NT2/D1 (cell line): ENCODE results near the gene CHI3L2.

Experiments
- DNase-seq: peaks from one replicate; pipeline ENCODE4 v3.0.0-alpha.2; 2011; ENCODE audit warnings: low read depth, low spot score
- H3K27me3 ChIP-seq: 2 replicates; pipeline ENCODE4 v1.6.0; 2011; ENCODE audit warnings: mild to moderate bottlenecking; ENCODE audit not compliant: insufficient read length, insufficient read depth
- H3K36me3 ChIP-seq: 2 replicates; pipeline ENCODE4 v1.6.1; 2011; ENCODE audit warnings: mild to moderate bottlenecking, low read length, mixed read lengths; ENCODE audit not compliant: insufficient read depth, insufficient read length
- H3K4me1 ChIP-seq: 2 replicates; pipeline ENCODE4 v1.5.1; 2011; ENCODE audit not compliant: insufficient read depth, insufficient read length
- H3K4me3 ChIP-seq: 2 replicates; pipeline ENCODE4 v1.5.1; 2011; ENCODE audit warnings: low read depth; ENCODE audit not compliant: insufficient read length
- H3K9ac ChIP-seq: 2 replicates; pipeline ENCODE4 v1.6.0; 2011; ENCODE audit warnings: low read depth; ENCODE audit not compliant: insufficient read length
- H3K9me3 ChIP-seq: 2 replicates; pipeline ENCODE4 v1.5.1; 2011; ENCODE audit warnings: mild to moderate bottlenecking, low read length; ENCODE audit not compliant: insufficient read depth
- SUZ12 ChIP-seq: IDR thresholded peaks from 2 replicates; pipeline ENCODE4 v1.6.1; 2011; ENCODE audit not compliant: insufficient read length, insufficient read depth; ENCODE audit errors: extremely low read depth
- YY1 ChIP-seq: IDR thresholded peaks from 2 replicates; pipeline ENCODE4 v1.6.1; 2011; ENCODE audit not compliant: insufficient read length, insufficient read depth
- ZNF274 ChIP-seq: IDR thresholded peaks from 2 replicates; pipeline ENCODE4 v1.6.1; 2011; ENCODE audit warnings: mild to moderate bottlenecking, low read depth, low read length

The CHI3L2 gene, protein sequence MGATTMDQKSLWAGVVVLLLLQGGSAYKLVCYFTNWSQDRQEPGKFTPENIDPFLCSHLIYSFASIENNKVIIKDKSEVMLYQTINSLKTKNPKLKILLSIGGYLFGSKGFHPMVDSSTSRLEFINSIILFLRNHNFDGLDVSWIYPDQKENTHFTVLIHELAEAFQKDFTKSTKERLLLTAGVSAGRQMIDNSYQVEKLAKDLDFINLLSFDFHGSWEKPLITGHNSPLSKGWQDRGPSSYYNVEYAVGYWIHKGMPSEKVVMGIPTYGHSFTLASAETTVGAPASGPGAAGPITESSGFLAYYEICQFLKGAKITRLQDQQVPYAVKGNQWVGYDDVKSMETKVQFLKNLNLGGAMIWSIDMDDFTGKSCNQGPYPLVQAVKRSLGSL

DNA sequence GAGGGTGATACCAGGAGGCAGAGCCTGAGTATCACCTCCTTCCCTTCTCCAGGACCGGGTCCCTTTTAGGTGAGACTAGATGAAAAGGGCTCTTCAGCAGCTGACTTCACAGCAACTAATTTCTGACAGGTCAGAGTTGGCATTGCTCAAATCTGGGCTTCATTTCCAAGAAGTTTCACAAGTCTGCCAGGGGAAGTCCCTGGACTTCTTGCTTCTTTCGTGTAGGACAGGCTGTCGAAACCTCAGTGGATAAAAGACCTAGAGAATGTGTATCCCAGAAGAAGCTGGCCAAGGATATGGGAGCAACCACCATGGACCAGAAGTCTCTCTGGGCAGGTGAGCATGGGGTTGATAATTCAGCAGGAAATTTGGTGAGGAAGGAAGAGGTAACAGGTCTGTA lies at the start of gene CHI3L2:
TSS of gene CHI3L2 (plus strand) at position 280 of the 400 bp plus-strand sequence. CDS start at position 297, 17 bp downstream.
- H3K36me3 ChIP-seq: no peaks in the 10 kb centered on the region
- no peak for TF ChIP-seq YY1
- TF ChIP-seq SUZ12: no peak
- TF ChIP-seq ZNF274: no peak
- no peak within 1 kb of the TSS for H3K4me3 ChIP-seq
- 0 out of 2 replicates have a peak, but pooled peaks cover 2% of the 10 kb centered on the region for H3K9me3 ChIP-seq
- no peaks in the 10 kb centered on the region for H3K27me3 ChIP-seq
- DNase-seq: no peak
- peaks cover 2% of the 10 kb centered on the region for H3K4me1 ChIP-seq
- no peak within 1 kb of the TSS for H3K9ac ChIP-seq

DNA sequence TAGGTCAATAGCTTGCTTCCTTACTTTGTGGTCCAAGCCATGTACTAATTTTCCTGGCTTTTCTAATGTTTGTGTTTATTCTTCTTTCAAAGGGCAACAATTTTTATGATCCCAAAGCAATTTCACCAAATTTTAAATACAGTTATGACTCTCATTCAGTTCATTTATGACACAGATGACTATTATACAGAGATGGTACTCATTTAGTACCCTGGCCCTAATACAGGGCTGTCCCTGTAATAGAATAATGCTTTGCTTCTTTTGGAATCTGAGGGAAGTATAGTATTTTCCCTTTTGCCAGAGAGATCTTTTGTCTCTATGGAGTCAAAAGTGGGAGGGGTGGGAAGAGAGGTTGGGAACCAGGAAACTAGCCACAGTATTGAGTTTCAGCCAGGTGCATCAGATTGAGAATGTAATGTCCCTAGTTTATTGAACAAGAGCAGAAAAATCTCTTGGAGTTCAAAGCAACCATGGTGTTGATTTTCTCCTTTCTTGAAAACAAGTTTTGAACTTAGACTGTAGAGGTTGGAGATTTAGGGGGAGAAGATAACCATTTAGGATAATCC lies 47.5 kb upstream of the CHI3L2 start:
- Histone ChIP-seq H3K27me3 (no peaks in the 10 kb centered on the region), H3K36me3 (peaks cover 33% of the 10 kb centered on the region), H3K4me3 (no peak overlapping the region), H3K9me3 (no peaks in the 10 kb centered on the region), H3K4me1 (no peaks in the 10 kb centered on the region), H3K9ac (no peak overlapping the region)
- no peak for DNase-seq
- no peak for TF ChIP-seq YY1
- no peak for TF ChIP-seq ZNF274
- TF ChIP-seq SUZ12: no peak

DNA sequence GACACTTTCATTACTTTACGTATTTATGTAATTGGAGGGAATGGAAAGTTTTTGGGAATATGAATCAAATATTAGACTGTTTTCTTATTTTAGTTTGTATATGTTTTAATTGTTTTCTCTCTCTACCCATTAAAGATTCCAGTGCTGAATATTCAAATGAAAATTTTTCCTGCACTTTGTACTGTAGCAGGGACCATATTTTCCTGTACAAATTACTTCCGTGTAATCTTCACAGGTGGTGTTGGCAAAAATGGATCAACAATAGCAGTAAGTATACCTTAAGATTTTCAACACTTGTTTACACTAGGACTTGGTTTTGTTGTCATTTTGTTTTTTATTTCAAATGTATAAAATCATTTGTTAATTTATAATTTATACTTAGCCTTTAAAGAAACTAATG lies 45.5 kb upstream of the CHI3L2 start:
- no peak for DNase-seq

DNA sequence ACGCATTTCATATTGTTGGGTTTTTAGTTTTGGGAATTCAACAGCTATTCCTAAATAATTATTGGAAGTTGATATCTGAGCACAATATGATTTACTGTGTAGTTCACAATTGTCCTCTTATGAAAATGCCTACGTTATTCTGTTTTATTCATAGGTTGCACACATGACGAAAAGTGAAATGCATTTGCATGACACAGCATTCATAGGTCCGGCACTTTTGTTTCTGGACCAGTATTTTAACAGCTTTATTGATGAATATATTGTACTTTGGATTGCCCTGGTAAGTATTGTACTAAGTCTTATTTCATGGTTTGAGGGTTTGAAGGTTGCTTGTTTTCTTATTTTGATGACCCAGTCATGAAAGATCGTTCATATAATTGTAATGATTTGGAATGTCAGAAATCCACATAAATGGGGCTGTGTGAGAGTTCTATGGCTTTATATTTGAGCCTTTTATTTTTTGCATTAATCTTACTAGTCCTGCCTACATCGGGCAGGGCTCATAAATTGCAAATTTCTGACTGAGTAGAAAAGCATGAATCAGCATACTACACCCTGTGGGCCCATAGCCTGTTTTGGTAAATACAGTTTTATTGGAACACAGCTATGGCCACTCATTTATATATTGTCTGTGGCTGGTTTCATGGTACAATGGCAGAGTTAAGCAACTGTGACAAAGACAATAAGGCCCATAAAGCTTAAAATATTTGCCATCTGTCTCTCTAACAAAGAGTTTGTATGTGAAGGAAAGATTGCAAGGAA lies 44.0 kb upstream of the CHI3L2 start:
- Histone ChIP-seq H3K4me1 (no peaks in the 10 kb centered on the region), H3K9me3 (no peaks in the 10 kb centered on the region), H3K36me3 (peaks cover 50% of the 10 kb centered on the region), H3K4me3 (no peak overlapping the region), H3K27me3 (no peaks in the 10 kb centered on the region), H3K9ac (no peak overlapping the region)
- DNase-seq: no peak
- TF ChIP-seq SUZ12 (no peak), ZNF274 (no peak), YY1 (no peak)

More for the DNA sequence above, 45.5 kb upstream of the CHI3L2 start:
- H3K9ac ChIP-seq: no peak overlapping the region
- H3K4me1 ChIP-seq: no peaks in the 10 kb centered on the region
- no peak overlapping the region for H3K4me3 ChIP-seq
- no peaks in the 10 kb centered on the region for H3K9me3 ChIP-seq
- peaks cover 40% of the 10 kb centered on the region for H3K36me3 ChIP-seq
- no peaks in the 10 kb centered on the region for H3K27me3 ChIP-seq
- no peak for TF ChIP-seq SUZ12
- TF ChIP-seq ZNF274: no peak
- TF ChIP-seq YY1: no peak

DNA sequence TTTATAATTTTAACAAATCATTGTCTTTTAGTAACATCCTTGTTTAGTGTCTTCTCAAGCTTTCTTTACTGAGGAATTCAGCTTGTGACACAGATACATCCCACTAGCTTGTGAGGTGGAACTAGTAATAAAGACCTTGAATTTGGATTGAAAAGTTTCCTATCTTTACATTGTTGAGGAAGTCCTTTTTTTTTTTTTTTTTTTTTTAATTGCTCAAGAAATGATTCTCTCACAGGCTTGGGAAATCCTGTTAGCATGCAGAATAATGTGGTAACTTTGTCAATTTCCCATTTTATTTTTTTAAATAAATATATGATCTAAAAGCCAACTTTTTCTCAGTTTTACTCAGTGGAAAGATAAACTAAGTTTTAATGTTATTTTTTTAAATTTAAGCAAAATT lies 42.9 kb upstream of the CHI3L2 start:
- TF ChIP-seq SUZ12 (no peak), YY1 (no peak), ZNF274 (no peak)
- Histone ChIP-seq H3K9me3 (no peaks in the 10 kb centered on the region), H3K36me3 (peaks cover 50% of the 10 kb centered on the region), H3K4me3 (no peak overlapping the region), H3K9ac (no peak overlapping the region), H3K4me1 (no peaks in the 10 kb centered on the region), H3K27me3 (no peaks in the 10 kb centered on the region)
- DNase-seq: no peak

DNA sequence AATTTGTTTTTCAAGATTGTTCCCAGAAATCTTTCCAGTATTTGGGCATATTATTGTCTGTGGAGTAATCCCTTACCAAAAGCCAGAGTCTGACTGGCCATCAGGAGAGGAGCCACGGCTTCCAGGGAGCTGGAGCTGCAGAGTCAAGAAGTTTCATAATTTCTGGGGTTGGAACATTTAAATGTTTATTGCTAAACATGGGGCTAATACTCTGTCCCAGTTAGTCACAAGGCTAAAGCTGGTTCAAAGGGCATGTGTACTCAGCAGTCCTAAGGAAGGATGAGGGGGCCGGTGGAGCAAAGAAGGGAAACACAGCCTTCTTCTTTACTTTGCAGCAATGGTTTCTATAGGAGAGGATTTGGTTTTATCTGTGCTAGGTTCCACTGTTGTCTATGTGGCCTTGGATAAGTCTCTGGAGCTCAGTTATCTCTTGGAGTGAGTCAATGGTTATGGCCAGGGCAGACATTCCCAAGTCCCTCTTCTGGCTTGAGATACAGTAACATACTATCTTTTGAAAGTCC lies 36.5 kb upstream of the CHI3L2 start:
- H3K4me1 ChIP-seq: peaks cover 2% of the 10 kb centered on the region
- H3K27me3 ChIP-seq: no peaks in the 10 kb centered on the region
- H3K4me3 ChIP-seq: no peak overlapping the region
- H3K36me3 ChIP-seq: peaks cover 23% of the 10 kb centered on the region
- no peaks in the 10 kb centered on the region for H3K9me3 ChIP-seq
- no peak overlapping the region for H3K9ac ChIP-seq
- no peak for DNase-seq
- no peak for TF ChIP-seq YY1
- no peak for TF ChIP-seq ZNF274
- no peak for TF ChIP-seq SUZ12

DNA sequence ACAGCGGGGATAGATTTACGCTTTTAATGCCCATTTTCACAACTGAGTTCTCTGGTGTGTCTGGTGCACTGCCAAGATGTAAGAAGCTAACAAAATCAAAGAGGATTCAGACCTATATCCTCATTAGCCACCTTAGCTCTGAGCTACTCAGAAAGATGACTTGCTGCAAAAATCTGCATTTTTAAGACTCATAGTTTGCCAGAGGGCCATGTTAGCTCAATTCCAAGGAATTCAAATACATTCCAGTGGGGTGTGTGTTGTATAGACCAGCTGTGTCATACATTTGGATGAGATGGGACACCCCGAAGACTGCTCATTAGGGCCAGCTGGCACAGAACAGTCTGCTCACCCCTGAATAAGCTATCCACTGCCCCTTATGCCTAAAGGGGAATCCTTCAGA lies 36.0 kb upstream of the CHI3L2 start:
- TF ChIP-seq YY1 (no peak), ZNF274 (no peak), SUZ12 (no peak)
- DNase-seq: no peak
- Histone ChIP-seq H3K36me3 (peaks cover 18% of the 10 kb centered on the region), H3K4me1 (peaks cover 2% of the 10 kb centered on the region), H3K9ac (no peak overlapping the region), H3K27me3 (no peaks in the 10 kb centered on the region), H3K4me3 (no peak overlapping the region), H3K9me3 (no peaks in the 10 kb centered on the region)
